Breast epithelium (tissue), 4 donors: ENCODE measurements around the gene TNFAIP8L3. TPM values are rescaled to one million over a fixed set of nuclear protein-coding genes. Genes with fewer than 3 reads are reported as not detected.

ENCODE experiments used
- DNase-seq, 2 donors: peaks; one replicate each; pipeline ENCODE4 v3.0.0-alpha.2; 2019; ENCODE audit warnings: low spot score in 2 of 2
- H3K27ac ChIP-seq, 2 donors: fragments of 200-600 bp; sonication (generic) in 1 of 2; one replicate each; pipeline ENCODE4 v1.5.1; 2016 to 2019; ENCODE audit warnings: mild to moderate bottlenecking in 1 of 2
- H3K27me3 ChIP-seq, 2 donors: fragments of 200-600 bp; sonication (generic) in 1 of 2; one replicate each; pipeline versions ENCODE4 v1.5.1 to v1.6.0; 2017 to 2019; ENCODE audit warnings: control low read depth in 1 of 2, mild to moderate bottlenecking in 1 of 2
- H3K36me3 ChIP-seq: fragments of 200-600 bp; one replicate; pipeline ENCODE4 v1.5.1; 2019
- H3K4me1 ChIP-seq, 2 donors: fragments of 200-600 bp; sonication (generic); one replicate each; pipeline ENCODE4 v1.5.1; 2016 to 2019; ENCODE audit warnings: control low read depth in 1 of 2
- H3K4me3 ChIP-seq, 3 donors: fragments of 200-600 bp; sonication (generic); 1 replicate in 2 of 3; 2 replicates in 1 of 3; pipeline ENCODE4 v1.5.1; 2016 to 2019; ENCODE audit warnings: mild to moderate bottlenecking in 3 of 3, moderate library complexity in 2 of 3
- H3K9me3 ChIP-seq, 2 donors: fragments of 200-600 bp; sonication (generic) in 1 of 2; one replicate each; pipeline ENCODE4 v1.5.1; 2016 to 2019; ENCODE audit warnings: control low read depth in 1 of 2
- POLR2A ChIP-seq: fragments of 450-650 bp; IDR thresholded peaks from one replicate; pipeline ENCODE4 v1.6.1; 2016; ENCODE audit warnings: antibody characterized with exemption, mild to moderate bottlenecking, moderate library complexity
- POLR2AphosphoS5 ChIP-seq, 3 donors: sonication (generic); formaldehyde crosslinking; IDR thresholded peaks; one replicate each; pipeline ENCODE4 v1.6.1; 2017; ENCODE audit warnings: antibody characterized with exemption in 3 of 3
- intact Hi-C: fragments of 100-400 bp; cut with DNase I; formaldehyde crosslinking; loops from one replicate; pipeline ENCODE4 v1.15.1; 2023; ENCODE audit warnings: low total_unique reads
- total RNA-seq, 3 donors: library from RNA; depleted of rRNA; stranded (reverse); fragments of >200 nt; gene quantifications; one replicate each; pipeline ENCODE4 v1.1.0, GENCODE V29; 2016
- TF ChIP-seq, protein P1 (sequence below), 3 donors: fragments of 450-650 bp; IDR thresholded peaks; one replicate each; pipeline ENCODE4 v1.5.1; 2016 to 2017; ENCODE audit warnings: antibody characterized with exemption in 3 of 3, mild to moderate bottlenecking in 3 of 3, moderate library complexity in 3 of 3

The TNFAIP8L3 gene
- total RNA-seq, 3 donors from 2014 or later: 2.5 to 4.3 (median 4.0) TPM

DNA sequence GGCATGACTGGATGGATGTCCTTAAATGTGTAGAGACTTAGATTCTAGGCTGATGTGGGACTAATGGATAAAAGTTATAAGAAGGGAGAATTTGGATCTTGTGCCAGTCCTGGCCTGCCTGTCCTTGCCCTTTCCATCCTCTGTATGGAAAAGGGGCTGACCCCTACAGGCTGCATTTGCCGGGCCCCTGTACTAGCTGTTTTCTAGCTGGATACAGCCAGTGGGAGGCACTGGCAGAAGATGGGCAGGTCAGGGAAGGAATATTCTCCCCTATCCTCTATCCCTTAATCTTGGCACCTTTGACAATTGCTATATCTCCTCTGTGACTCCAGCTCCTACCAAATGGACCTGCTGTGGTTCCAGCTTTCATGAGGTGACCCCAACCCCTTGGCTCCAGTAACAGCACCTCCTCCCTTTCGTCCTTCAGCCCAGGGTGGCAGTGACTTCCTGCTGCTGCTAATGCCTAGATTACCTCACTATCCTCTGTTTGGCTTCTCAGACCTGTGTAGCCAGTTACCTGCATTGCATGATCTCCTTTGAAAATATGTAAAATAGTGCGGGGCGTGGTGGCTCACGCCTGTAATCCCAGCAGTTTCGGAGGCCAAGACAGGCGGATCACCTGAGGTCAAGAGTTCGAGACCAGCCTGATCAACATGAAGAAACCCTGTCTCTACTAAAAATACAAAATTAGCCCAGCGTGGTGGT lies 6.2 kb upstream of the TNFAIP8L3 start:
- TF ChIP-seq POLR2AphosphoS5 (IDR thresholded peaks at IDR 0.05): no peak
- TF ChIP-seq, protein P1, sequence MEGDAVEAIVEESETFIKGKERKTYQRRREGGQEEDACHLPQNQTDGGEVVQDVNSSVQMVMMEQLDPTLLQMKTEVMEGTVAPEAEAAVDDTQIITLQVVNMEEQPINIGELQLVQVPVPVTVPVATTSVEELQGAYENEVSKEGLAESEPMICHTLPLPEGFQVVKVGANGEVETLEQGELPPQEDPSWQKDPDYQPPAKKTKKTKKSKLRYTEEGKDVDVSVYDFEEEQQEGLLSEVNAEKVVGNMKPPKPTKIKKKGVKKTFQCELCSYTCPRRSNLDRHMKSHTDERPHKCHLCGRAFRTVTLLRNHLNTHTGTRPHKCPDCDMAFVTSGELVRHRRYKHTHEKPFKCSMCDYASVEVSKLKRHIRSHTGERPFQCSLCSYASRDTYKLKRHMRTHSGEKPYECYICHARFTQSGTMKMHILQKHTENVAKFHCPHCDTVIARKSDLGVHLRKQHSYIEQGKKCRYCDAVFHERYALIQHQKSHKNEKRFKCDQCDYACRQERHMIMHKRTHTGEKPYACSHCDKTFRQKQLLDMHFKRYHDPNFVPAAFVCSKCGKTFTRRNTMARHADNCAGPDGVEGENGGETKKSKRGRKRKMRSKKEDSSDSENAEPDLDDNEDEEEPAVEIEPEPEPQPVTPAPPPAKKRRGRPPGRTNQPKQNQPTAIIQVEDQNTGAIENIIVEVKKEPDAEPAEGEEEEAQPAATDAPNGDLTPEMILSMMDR (IDR thresholded peaks at IDR 0.05): no peak
- no peak for TF ChIP-seq POLR2A
- intact Hi-C loops: no loop called here

DNA sequence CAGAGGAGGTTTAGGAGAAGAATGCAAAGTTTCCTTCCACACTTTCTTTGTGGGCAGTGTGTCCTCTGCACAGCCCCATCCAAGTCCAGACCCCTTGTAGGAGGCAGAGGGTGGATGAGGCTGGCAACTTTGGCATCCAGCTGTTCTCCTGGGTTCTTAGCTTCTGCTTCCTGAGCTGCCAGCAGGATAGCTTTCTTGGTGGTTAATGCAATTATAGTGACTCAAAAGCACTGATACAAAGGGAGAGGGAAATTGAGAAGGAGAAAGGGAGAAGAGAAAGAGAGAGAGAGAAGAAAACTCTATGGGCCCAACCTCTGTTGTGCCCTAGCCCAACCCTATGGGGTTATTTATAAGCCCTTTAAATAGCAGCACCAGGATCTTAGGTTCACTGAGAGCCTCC lies 4.5 kb upstream of the TNFAIP8L3 start:
- H3K27ac ChIP-seq: no peak overlapping the region
- intact Hi-C loops: no loop called here
- no peak overlapping the region for H3K4me3 ChIP-seq
- peaks cover 0 to 6% of the 10 kb centered on the region in 2 donors for H3K4me1 ChIP-seq
- no peaks in the 10 kb centered on the region for H3K36me3 ChIP-seq
- DNase-seq: no peak
- peaks cover 0 to 27% of the 10 kb centered on the region in 2 donors for H3K27me3 ChIP-seq
- no peak for TF ChIP-seq POLR2A
- TF ChIP-seq, protein P1 (IDR thresholded peaks at IDR 0.05): no peak
- H3K9me3 ChIP-seq: no peaks in the 10 kb centered on the region

More for the DNA sequence above, 6.2 kb upstream of the TNFAIP8L3 start:
- H3K4me3 ChIP-seq: no peak overlapping the region
- peaks cover 0 to 20% of the 10 kb centered on the region in 2 donors for H3K27me3 ChIP-seq
- no peak overlapping the region for H3K27ac ChIP-seq
- H3K9me3 ChIP-seq: no peaks in the 10 kb centered on the region
- no peaks in the 10 kb centered on the region for H3K36me3 ChIP-seq
- no peak for DNase-seq
- H3K4me1 ChIP-seq: no peaks in the 10 kb centered on the region

DNA sequence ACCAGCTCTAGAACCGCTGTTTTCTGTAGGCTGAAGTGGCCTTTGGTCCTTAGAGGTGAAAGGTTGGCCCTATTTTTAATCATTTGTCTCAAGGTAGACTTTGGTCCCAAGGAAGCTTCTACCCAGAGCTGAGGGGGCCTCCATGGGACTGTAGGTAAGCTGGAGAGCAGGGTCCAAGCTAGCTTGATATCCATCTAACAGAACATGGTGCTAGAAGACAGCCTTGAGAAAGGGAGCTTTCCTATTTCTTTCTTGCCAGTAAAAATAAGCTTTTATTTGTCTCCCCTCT lies 3.6 kb upstream of the TNFAIP8L3 start:
- TF ChIP-seq POLR2A (no peak), POLR2AphosphoS5 (IDR thresholded peaks at IDR 0.05) (no peak)
- TF ChIP-seq, protein P1 (IDR thresholded peaks at IDR 0.05): no peak
- H3K4me3 ChIP-seq: no peak overlapping the region
- DNase-seq: no peak
- no peaks in the 10 kb centered on the region for H3K36me3 ChIP-seq
- H3K27me3 ChIP-seq: peaks cover 2 to 31% of the 10 kb centered on the region in 2 donors
- no peak overlapping the region for H3K27ac ChIP-seq
- peaks cover 0 to 6% of the 10 kb centered on the region in 2 donors for H3K4me1 ChIP-seq
- H3K9me3 ChIP-seq: no peaks in the 10 kb centered on the region
- intact Hi-C loops: no loop called here

DNA sequence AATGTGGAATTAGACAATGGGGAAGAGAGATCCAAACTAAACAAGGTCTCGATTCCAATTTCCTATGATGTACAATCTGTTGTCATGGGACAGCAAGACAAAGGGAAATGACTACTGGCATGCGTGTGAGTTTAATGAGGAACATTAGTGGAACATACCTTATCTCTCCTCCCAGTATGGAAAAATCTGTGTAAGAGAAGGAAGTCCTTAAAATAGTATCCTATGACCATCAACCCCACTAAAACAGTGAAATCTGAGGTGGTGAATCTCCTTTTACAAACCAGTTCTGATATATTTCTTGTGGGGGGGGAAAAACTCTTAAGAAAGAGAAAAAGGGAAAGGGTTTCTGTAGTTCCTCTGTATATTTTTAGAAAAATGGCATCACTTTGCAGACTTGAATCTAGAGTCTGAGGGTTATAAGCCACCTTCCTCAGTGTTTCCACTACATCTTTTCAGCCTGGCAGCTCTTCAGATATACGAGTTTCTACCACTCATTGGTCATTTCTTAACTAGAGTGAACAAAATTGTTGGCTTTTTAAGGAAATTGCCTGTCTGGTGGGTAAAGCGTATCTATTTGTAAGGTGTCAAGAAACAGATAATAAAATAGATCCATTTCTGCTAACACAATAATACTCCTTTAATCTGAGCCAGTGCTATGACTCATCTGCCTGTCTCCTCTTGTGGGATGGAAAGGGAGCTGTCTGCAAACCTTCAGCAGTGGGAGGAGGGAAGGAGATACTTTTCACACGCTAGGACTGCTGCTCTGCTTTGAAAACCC lies 3.0 kb upstream of the TNFAIP8L3 start:
- TF ChIP-seq, protein P1 (IDR thresholded peaks at IDR 0.05): no peak
- TF ChIP-seq POLR2A (no peak), POLR2AphosphoS5 (IDR thresholded peaks at IDR 0.05) (no peak)
- no peak for DNase-seq
- H3K27ac ChIP-seq: no peak overlapping the region

DNA sequence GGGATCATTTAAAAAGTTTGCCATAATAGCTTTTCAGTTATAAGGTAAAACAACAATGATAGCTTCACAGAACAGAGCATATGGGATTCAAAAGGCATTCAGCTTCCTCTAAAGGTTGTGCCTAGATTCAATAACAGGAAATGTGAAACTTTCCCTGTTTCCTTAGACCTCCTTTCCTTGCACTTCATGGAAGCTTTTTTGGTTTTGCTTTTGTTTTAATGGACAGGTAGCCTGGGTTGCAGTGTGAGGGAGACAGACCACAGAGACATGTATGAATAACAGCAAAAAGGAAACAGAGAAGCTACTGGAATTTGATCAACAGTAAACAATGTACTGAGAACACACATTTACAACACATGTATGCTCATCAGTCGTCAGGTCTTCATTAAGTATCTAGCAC lies 2.3 kb upstream of the TNFAIP8L3 start:
- TF ChIP-seq POLR2AphosphoS5 (IDR thresholded peaks at IDR 0.05) (no peak), POLR2A (no peak)
- TF ChIP-seq, protein P1 (IDR thresholded peaks at IDR 0.05): no peak
- no peak for DNase-seq
- intact Hi-C loops: no loop called here
- Histone ChIP-seq H3K36me3 (no peaks in the 10 kb centered on the region), H3K27ac (no peak overlapping the region), H3K9me3 (no peaks in the 10 kb centered on the region), H3K4me1 (peaks cover 0 to 6% of the 10 kb centered on the region in 2 donors), H3K27me3 (peaks cover 3 to 34% of the 10 kb centered on the region in 2 donors), H3K4me3 (no peak overlapping the region)

More for the DNA sequence above, 3.0 kb upstream of the TNFAIP8L3 start:
- intact Hi-C loops: no loop called here
- Histone ChIP-seq H3K4me1 (peaks cover 0 to 6% of the 10 kb centered on the region in 2 donors), H3K9me3 (no peaks in the 10 kb centered on the region), H3K27me3 (peaks cover 3 to 34% of the 10 kb centered on the region in 2 donors), H3K4me3 (no peak overlapping the region), H3K36me3 (no peaks in the 10 kb centered on the region)
